GM21576 (cell line): Measurements from ENCODE around the gene POLR3K.
"Not testable (repeated sequence)": the region's sequence is repeated elsewhere in the genome, so short reads cannot be mapped to it uniquely, and the experiment has no call there.

Experiments
- ATAC-seq: cut with Tn5 transposase; IDR thresholded peaks from one replicate; pipeline ENCODE4 v1.9.1; 2021; ENCODE audit warnings: mild to moderate bottlenecking, moderate library complexity; ENCODE audit not compliant: unreplicated experiment

Gene POLR3K

DNA sequence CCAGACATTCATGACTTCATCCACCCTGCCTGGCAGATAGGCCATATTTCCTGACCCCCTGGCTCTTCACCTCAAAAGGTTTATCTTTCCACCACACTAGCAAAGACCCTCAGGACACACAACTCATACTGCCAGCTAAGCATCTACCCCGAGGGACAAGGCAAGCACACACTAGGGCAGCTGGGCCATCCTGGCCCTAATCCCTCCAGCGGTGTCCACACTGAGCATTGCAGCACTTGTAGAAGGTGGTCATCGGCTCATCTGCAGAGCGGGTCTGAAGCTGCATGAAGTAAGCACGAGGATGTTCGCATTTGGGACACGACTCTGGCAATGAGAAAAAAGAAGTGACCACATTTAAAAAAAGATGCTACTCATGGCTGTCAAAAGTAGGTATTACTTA lies 6.2 kb downstream of the POLR3K start:
- ATAC-seq: no peak

DNA sequence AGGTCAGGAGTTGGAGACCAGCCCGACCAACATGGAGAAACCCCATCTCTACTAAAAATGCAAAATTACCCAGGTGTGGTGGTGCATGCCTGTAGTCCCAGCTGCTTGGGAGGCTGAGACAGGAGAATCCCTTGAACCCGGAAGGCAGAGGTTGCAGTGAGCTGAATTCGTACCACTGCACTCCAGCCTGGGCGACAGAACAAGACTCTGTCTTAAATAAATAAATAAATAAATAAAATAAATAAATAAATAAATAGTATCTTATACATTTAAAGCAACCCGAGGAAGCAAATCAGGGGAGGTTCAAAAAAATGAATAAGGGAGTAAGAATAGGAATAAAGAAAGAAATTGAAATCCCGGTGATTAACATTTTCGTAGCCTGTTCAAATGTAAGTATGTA lies 6.9 kb downstream of the POLR3K start:
- not testable (repeated sequence) for ATAC-seq

DNA sequence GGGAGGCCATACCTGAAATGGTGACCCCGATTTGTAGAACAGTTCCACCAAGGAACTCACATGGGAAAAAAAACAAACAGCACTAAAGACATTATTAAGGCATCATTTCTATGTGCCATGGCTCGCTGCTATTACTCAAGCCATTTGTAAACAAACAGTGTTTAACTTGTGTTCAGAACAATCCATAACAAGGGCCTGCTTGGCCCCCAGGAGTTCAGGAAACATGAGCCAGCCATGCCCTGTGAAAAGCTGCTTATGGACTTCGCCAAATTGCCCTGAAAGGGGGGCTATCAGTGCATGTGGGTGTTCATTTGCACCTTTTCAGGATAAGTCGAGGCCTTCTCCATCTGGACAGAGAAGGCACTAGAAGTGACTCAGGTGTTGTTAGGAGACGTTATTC lies 8.0 kb downstream of the POLR3K start:
- ATAC-seq: no peak

DNA sequence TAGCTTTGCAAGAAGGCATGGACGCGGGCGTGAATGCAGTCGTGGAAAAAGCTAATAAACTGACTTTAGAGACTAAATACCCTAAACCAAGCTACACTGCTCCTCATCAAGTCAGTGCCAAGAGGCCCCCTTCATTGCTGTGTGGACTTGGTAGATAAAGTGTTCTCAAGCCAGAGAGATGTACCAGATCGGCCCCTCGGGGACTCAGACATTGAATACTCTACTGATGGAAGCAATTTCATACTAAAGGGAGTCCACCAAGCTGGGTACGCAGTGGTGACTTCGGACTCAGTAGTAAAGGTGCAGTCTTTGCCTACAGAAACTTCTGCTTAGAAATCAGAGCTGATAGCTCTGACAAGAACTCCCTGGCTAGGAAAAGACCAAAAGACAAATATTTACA lies 8.8 kb downstream of the POLR3K start:
- no peak for ATAC-seq

GRCh38 chr16:43294-43693 lies 10.1 kb downstream of the POLR3K start:
- ATAC-seq: no peak

DNA sequence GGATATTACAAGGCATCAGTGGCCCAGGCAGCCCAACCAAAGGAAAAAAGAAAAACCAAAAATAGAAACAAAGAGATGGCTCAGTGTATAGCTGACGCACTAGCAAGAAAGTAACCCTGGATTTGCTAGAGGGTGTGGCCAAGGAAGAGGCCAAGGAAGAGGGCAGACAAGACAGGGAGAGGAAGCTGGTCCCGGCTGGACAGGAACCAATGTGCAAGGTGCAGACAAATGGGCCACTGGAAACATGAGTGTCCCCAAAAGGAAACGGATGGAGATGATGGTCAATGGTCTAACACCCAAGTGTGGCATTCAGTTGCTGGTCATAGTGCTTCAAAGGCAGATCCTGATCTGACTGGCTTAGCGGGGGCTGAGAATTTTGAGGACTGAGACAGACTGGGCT lies 10.7 kb downstream of the POLR3K start:
- ATAC-seq: no peak

GRCh38 chr16:42069-42457 lies 11.3 kb downstream of the POLR3K start:
- no peak for ATAC-seq

DNA sequence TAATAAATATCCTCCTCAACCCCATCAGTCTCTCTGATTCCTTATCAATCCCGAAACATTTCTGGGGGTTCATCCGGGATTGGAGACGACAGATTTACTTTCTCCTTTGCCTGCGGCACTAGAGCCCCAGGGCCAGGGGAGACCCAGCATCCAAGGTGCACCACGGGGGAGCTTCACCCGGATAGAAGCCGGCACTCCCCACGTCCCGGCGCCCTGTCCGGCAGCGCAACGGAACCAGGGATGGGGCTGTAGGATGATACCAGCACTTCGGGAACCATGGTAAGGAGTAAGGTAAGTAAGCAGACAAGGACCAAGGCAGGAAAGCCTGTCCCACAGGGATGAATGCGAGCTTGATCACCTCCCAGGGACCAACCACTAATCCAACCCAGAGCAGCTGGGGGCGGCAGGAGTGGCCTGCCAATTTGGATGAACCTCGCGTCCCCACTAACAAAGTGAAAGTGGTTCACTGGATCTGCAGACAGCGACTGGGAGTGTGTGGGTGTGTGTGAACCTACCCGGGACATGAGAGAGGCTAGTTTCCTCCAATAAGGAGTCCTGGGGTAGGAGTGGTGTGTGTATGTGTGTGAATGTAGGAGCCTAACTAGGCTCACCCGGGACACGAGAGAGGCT lies 11.9 kb downstream of the POLR3K start:
- no peak for ATAC-seq

GRCh38 chr16:38941-39892 lies 14.2 kb downstream of the POLR3K start:
- peak; percentile 70 for ATAC-seq

GRCh38 chr16:38206-38605 lies 15.2 kb downstream of the POLR3K start:
- not testable (repeated sequence) for ATAC-seq

DNA sequence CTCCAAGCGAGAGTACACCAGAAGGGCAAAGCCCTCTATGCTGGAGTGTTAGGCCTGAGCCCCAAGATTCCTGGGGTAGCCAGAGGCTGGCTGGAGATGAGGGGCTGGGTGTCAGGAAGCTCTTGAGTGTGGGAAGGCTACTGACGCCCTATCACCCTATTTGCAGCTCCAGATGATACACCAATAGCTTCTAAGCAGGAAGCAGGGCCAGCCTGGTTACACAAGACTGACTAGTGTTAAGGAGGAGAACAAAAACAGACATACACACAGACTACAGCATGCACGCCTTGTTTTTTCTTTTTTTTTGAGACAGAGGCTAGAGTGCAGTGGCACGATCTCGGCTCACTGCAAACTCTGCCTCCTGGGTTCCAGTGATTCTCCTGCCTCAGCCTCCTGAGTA lies 15.9 kb downstream of the POLR3K start:
- ATAC-seq: no peak

DNA sequence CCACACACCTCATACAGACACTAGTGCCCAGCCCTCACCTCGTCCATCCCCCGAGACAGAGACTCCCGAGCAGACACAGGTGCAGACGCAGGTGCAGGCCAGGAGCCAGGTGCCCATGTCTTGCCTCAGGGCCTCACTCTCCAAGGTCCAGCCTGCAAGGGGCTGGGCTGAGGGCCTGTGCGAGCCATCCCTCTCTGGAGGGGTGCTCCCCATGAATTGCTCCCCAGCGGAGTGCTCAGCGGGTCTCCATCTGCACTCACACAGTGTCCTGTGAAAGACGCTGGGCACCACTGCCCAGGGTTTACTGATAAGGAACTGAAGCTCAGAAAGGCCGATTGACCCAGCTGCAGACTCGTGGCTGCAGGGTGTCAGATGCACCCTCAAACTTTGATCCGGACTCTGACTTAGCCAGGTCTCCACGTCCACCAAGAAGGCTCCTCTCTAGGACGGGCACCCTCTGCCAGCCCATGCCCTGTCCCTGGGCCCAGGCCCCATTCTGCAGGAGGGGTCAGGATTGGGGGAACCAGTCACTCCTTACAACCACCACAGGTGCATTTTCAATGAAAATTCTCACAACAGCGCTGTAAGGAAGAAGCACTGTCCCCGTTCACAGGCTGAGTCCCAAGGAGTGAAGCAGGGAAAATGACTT lies 16.9 kb downstream of the POLR3K start:
- no peak for ATAC-seq

DNA sequence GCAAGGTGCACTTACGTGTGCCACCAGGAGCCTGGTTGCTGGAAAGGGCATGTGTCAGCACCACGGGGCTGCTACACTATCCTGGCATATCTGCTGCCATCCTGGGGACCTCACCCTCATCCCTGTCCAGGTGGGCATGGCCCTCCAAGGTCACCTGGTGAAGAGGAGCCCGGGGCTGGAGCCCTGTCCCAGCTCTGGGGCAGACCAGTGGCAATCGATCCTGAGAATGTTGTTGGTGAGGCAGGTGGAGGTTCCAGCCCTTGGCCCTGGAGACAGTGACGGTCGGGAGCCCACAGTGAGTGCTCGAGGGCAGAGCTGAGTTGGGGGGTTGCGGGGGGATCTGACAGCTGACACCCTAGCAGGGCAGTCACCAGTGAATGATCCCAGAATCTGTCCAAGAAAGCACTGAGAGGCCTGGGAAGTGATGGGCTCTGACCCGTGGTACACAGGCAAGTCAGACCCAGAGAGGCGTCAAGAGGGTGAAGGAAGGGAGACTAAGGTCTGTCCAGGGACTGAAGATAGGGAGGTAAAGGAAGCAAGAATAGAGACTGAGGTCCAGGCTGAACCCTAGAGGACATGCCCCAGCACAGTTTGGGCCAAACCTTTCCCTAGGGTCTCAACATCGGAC lies 17.6 kb downstream of the POLR3K start:
- no peak for ATAC-seq

DNA sequence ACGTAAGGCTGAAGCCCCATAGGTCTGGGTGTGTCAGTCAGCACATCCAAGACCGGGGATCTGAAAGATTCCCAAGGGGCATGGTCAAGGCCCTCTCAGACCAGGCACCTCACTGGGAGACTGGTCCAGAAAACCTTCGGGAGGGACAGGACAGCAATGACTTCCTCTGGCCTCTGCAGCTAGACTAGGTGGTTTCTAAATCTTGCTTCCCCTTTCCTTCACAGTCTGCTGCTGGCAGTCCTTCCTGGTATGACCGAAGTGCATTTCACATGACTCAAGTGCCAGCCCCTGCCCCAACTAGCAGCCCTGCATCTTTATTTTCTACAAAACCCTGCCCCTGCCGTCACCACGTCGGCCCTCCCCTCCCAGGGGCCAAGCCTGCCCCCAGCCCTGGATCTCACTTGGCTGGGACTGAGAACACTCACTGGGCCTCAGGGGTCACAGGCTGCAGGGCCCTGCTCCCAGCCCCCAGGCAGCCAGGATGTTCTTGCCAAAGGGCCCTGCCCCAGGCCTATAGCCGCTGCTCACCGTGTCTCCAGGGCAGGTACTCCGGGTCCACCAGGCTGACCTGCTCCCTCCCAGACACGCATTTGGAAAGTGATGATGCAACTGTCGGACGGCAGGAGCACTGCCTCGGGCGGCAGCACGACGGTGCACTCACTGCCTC lies 18.3 kb downstream of the POLR3K start:
- no peak for ATAC-seq

DNA sequence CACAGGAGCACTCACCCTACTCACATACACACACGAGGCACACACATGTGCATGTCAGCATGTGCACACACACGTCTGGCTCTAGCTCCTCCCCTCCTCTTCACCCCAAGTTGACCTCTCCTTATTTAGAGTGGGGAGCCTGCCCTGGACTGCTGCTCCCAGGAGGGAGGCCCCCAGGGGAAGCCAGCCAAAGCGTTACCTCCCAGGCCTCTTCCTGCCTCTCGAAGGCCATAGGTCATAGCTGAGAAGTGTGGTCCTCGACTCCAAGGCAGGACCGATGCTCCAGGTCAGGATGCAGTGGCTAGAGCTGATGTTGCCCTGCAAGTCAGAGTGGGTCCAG lies 18.8 kb downstream of the POLR3K start:
- no peak for ATAC-seq

DNA sequence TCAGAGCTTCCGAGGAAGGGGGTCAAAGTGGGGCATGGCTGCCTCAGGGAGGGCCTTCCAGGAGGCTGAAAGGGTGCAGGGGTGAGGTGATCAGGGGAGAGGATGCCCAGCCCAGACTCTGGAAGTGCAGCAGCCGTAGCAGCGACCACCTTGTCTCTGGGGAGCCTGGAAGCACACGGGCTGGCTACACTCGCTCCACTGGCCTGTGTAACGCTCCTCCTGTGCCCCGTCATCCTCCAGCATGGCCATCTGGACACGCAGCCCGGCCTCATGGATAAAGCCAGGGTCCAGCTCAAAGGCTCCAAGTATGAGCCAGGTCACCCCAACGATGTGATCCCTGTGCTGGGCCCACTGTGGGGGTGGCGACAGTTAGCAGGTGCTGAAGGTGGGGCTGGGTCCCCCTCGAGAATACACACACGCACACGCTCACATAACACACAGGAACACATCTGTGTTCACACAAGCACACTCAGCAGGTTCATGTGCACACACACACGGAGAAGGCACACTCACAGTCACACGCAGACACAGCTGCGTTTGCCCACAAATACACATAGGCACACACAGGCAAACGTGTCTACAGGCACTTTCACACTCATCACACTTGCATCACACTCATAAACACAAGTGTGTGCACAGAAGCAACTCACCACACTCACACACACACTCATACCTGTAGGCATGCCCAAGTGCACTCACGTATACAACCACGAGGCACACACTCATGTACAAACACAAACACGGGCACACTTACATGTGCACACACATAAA lies 19.3 kb downstream of the POLR3K start:
- ATAC-seq: no peak

GRCh38 chr16:33154-33876 lies 20.1 kb downstream of the POLR3K start:
- ATAC-seq: not testable (repeated sequence)

DNA sequence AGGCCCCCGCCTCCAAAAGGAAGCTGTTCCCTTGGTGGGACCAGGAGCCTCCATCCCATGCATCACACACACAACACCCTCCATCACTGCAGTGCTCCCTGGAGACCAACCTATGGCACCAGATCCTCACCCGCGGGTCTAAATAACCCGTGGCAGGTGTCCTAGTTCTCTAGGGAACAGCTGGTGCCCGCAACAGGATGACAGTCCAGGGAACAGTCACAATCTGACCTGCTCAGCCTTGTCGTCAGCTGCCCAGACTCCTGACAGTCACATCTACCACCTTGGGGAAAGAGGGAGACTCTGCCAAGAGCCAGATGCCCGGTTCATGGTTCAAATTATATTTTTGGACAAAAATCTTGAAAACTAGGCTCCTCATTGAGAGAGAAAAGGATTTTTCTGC lies 22.8 kb downstream of the POLR3K start:
- not testable (repeated sequence) for ATAC-seq

DNA sequence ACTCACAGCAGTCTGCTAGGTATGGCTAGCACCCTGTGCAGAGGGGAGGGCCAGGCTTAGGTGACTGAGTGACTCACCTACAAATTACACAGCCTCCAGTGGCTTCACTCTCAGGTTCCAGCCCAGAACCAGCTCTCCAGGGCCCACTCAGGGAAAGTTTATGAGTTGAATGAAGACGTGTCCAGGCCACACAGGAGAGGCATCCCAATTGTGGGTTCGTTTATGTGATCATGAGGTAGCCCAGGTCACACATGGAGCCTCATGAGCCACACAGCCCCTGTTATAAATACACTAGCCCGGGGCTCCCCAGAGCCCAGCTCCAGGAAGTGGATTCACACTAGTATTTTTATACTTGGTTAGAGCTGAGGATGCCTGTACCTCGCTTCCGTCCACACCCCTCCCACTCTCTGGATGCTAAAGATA lies 27.5 kb downstream of the POLR3K start:
- ATAC-seq: peak; percentile 59
